PC-3 (cell line): ENCODE data around the gene DTNBP1.

Experiments used
- EZH2 ChIP-seq: fragments of 300-600 bp; sonication (generic); IDR thresholded peaks from one replicate; pipeline ENCODE4 v1.6.1; 2017; ENCODE audit warnings: antibody characterized with exemption, mild to moderate bottlenecking, low read length; ENCODE audit not compliant: unreplicated experiment
- EZH2phosphoT487 ChIP-seq: fragments of 300-600 bp; sonication (generic); IDR thresholded peaks from 2 replicates; pipeline ENCODE4 v1.6.1; 2018; ENCODE audit warnings: mild to moderate bottlenecking, antibody characterized with exemption, low read length, borderline replicate concordance
- TF ChIP-seq, protein P1 (sequence below): fragments of 300-600 bp; sonication (generic); conservative IDR thresholded peaks from 2 replicates; pipeline ENCODE4 v1.5.1; 2017; ENCODE audit warnings: antibody characterized with exemption, low read depth, mild to moderate bottlenecking, low read length

DNA sequence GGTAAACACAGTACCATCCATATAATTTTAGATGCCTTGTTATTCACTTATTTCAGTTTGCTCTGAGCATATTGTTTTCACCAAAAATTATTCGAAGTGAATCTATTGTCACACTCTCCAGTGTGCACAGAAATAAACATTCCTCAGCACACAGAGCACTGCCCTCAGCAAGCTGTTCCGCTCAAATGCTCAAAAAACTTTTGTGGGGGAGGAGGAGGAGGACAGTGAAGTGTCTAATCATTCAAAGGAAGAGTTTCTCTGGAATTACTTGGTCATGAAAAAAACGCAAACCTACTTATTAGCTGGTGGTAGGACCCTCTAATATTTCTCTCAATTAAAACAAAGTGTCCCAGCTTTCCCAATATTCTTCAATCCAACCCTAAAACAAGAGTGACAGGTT, 88.3 kb downstream of the DTNBP1 start:
- TF ChIP-seq, protein P1, sequence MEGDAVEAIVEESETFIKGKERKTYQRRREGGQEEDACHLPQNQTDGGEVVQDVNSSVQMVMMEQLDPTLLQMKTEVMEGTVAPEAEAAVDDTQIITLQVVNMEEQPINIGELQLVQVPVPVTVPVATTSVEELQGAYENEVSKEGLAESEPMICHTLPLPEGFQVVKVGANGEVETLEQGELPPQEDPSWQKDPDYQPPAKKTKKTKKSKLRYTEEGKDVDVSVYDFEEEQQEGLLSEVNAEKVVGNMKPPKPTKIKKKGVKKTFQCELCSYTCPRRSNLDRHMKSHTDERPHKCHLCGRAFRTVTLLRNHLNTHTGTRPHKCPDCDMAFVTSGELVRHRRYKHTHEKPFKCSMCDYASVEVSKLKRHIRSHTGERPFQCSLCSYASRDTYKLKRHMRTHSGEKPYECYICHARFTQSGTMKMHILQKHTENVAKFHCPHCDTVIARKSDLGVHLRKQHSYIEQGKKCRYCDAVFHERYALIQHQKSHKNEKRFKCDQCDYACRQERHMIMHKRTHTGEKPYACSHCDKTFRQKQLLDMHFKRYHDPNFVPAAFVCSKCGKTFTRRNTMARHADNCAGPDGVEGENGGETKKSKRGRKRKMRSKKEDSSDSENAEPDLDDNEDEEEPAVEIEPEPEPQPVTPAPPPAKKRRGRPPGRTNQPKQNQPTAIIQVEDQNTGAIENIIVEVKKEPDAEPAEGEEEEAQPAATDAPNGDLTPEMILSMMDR, result no peak
- TF ChIP-seq EZH2 (no peak), EZH2phosphoT487 (no peak)
